Hepatocyte (in vitro differentiated cells): ENCODE data around the gene STRN4.

ENCODE experiments used
- CTCF ChIP-seq: fragments of 200-600 bp; sonication (generic); IDR thresholded peaks from 2 replicates; pipeline ENCODE4 v1.5.1; 2016; ENCODE audit warnings: antibody characterized with exemption, mild to moderate bottlenecking; ENCODE audit not compliant: poor library complexity
- EZH2 ChIP-seq: fragments of 200-600 bp; sonication (generic); IDR thresholded peaks from 2 replicates; pipeline ENCODE4 v1.6.1; 2016; ENCODE audit warnings: antibody characterized with exemption, mild to moderate bottlenecking, borderline replicate concordance
- EZH2phosphoT487 ChIP-seq: fragments of 200-600 bp; sonication (generic); IDR thresholded peaks from one replicate; pipeline ENCODE4 v1.6.1; 2018; ENCODE audit warnings: antibody characterized with exemption, mild to moderate bottlenecking, low read depth, moderate library complexity; ENCODE audit not compliant: unreplicated experiment, severe bottlenecking

DNA sequence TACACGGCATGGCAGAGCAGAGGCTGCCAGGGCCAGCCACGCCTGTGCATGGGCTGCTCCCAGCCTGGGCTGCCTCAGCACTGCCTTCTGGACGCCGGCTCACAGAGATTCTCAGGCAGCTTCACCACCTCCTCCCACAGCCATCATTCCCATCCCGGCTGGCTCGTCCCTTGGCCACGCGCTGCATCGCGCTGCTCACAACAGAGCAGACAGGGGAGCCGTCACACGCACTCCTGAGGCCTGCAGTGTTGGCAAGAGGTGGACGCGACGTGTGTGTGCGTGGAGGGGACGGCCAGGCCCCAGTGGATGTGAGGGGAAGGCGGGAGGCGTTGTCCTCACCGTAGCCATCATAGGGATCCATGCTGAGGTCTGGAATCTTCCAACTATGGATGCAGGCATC is 21.8 kb downstream of the STRN4 start:
- TF ChIP-seq EZH2phosphoT487: no peak
- TF ChIP-seq CTCF: no peak
- TF ChIP-seq EZH2: no peak
